Endothelial cell of umbilical vein (primary cell): ENCODE measurements around the gene HNMT. TPM values are rescaled to one million over a fixed set of nuclear protein-coding genes. Genes with fewer than 3 reads are reported as not detected.

ENCODE experiments used
- BruUV-seq: library from RNA; stranded (reverse); fragments of 400-500 nt; replicated peaks from 2 replicates; lab custom pipeline; 2021; lab: Mats Ljungman, UMichigan
- CTCF ChIA-PET: fragments of 300-600, 350-600 bp; sonication (Branson Sonifier 250); formaldehyde crosslinking; loops from one replicate; lab custom pipeline; 2021; ENCODE audit warnings: antibody characterized with exemption, inconsistent platforms; lab: Charles Lee
- POLR2A ChIA-PET: fragments of 300-600, 350-600 bp; sonication (Branson Sonifier 250); formaldehyde crosslinking; loops from one replicate; lab custom pipeline; 2021; ENCODE audit warnings: antibody characterized with exemption, inconsistent platforms; lab: Charles Lee
- DNase-seq: peaks from one replicate; pipeline ENCODE4 v3.0.0-alpha.2; 2011; ENCODE audit warnings: low read depth, low spot score
- FAIRE-seq: peaks from 2 replicates; lab custom pipeline; 2011; peaks lifted over from hg19 to GRCh38; lab: Jason Lieb, UNC
- H2AFZ ChIP-seq: 2 replicates; pipeline ENCODE4 v1.6.0; 2012; ENCODE audit warnings: low read depth, low read length, control low read depth, inconsistent platforms
- H3K27ac ChIP-seq: 2 replicates; pipeline ENCODE4 v1.5.1; 2011; ENCODE audit warnings: low read depth, mild to moderate bottlenecking, control low read depth, low read length, moderate library complexity; ENCODE audit not compliant: insufficient read depth
- H3K27me3 ChIP-seq, 2 experiments: 2 replicates each; pipeline versions ENCODE4 v1.6.0 to v1.6.1; 2011; ENCODE audit warnings: low read length in 2 of 2, mixed read lengths in 1 of 2; ENCODE audit not compliant: control insufficient read depth in 2 of 2, insufficient read depth in 2 of 2
- H3K36me3 ChIP-seq, 2 experiments: 2 replicates in 1 of 2; 3 replicates in 1 of 2; pipeline ENCODE4 v1.5.1; 2011; ENCODE audit warnings: low read length in 2 of 2, mild to moderate bottlenecking in 1 of 2, moderate library complexity in 1 of 2; ENCODE audit not compliant: control insufficient read depth in 2 of 2, insufficient read depth in 2 of 2; ENCODE audit errors: extremely low read depth in 1 of 2
- H3K4me1 ChIP-seq: 3 replicates; pipeline ENCODE4 v1.5.1; 2011; ENCODE audit warnings: mild to moderate bottlenecking, low read length; ENCODE audit not compliant: control insufficient read depth, insufficient read depth; ENCODE audit errors: extremely low read depth
- H3K4me2 ChIP-seq: 2 replicates; pipeline ENCODE4 v1.6.1; 2011; ENCODE audit warnings: low read length, control low read depth, mixed read lengths; ENCODE audit not compliant: insufficient read depth
- H3K4me3 ChIP-seq, 3 experiments: fragments of 200-600 bp in 1 of 3; sonication (generic), shearing (Covaris generic) in 1 of 3; replicated peaks in 1 of 3; 2 replicates each; pipeline ENCODE4 v1.5.1; 2011 to 2016; ENCODE audit warnings: control low read depth in 3 of 3, low read length in 3 of 3, mild to moderate bottlenecking in 2 of 3, inconsistent platforms in 1 of 3, low read depth in 1 of 3, moderate library complexity in 1 of 3; ENCODE audit not compliant: insufficient read depth in 1 of 3
- H3K79me2 ChIP-seq: 2 replicates; pipeline ENCODE4 v1.6.0; 2012; ENCODE audit warnings: low read length, inconsistent platforms; ENCODE audit not compliant: control insufficient read depth, insufficient read depth
- H3K9ac ChIP-seq: replicated peaks from 2 replicates; pipeline ENCODE3; 2011; ENCODE audit warnings: low read length, control low read depth; ENCODE audit not compliant: insufficient read depth; ENCODE audit errors: extremely low read depth
- H3K9me1 ChIP-seq: replicated peaks from 3 replicates; pipeline ENCODE4 v1.6.0; 2011; ENCODE audit warnings: mild to moderate bottlenecking, low read length; ENCODE audit not compliant: control insufficient read depth, insufficient read depth; ENCODE audit errors: extremely low read depth
- H3K9me3 ChIP-seq: replicated peaks from 2 replicates; pipeline ENCODE4 v1.5.1; 2012; ENCODE audit warnings: low read length, inconsistent platforms; ENCODE audit not compliant: control insufficient read depth, insufficient read depth
- H4K20me1 ChIP-seq: replicated peaks from 2 replicates; pipeline ENCODE3; 2011; ENCODE audit warnings: mild to moderate bottlenecking, low read length; ENCODE audit not compliant: control insufficient read depth, insufficient read depth; ENCODE audit errors: extremely low read depth
- EZH2 ChIP-seq: IDR thresholded peaks from 2 replicates; pipeline ENCODE4 v1.6.1; 2012; ENCODE audit warnings: borderline replicate concordance, low read depth, mild to moderate bottlenecking, moderate library complexity, low read length, inconsistent platforms; ENCODE audit not compliant: severe bottlenecking
- FOS ChIP-seq: IDR thresholded peaks from 2 replicates; pipeline ENCODE4 v1.6.1; 2011; ENCODE audit warnings: mild to moderate bottlenecking, low read length, moderate library complexity, borderline replicate concordance; ENCODE audit not compliant: insufficient read depth
- GATA2 ChIP-seq: IDR thresholded peaks from 2 replicates; pipeline ENCODE4 v1.7.0; 2011; ENCODE audit warnings: low read depth, mild to moderate bottlenecking, moderate library complexity, mixed read lengths, low read length; ENCODE audit not compliant: insufficient read length, insufficient read depth
- MYC ChIP-seq: IDR thresholded peaks from one replicate; pipeline ENCODE4 v1.6.1; 2011; ENCODE audit warnings: mild to moderate bottlenecking, low read depth, low read length
- POLR2A ChIP-seq: IDR thresholded peaks from 2 replicates; pipeline ENCODE4 v1.6.1; 2012; ENCODE audit warnings: low read depth, mild to moderate bottlenecking, control low read depth, low read length
- POLR2AphosphoS5 ChIP-seq: IDR thresholded peaks from 2 replicates; pipeline ENCODE4 v1.6.1; 2012; ENCODE audit warnings: low read depth, mild to moderate bottlenecking, control low read depth, low read length, moderate library complexity; ENCODE audit not compliant: insufficient read depth
- dilution Hi-C: fragments of 300-500 bp; cut with MboI; formaldehyde crosslinking; loops from one replicate; pipeline ENCODE4 v1.15.0; 2019; ENCODE audit warnings: low sequenced_read_pairs; ENCODE audit not compliant: extremely low pct_ligation_motif_present
- intact Hi-C: fragments of 100-400 bp; cut with micrococcal nuclease; formaldehyde crosslinking; loops from one replicate; pipeline ENCODE4 v1.10.0; 2022
- polyA plus RNA-seq, 4 experiments: library from polyadenylated mRNA; depleted of rRNA in 3 of 4; stranded (reverse) in 3 of 4; unstranded in 1 of 4; fragments of >200 nt; gene quantifications; 2 replicates each; pipeline versions ENCODE4 v1.2.1 to v1.2.3, GENCODE V29; 2011 to 2012; ENCODE audit warnings: missing spikeins in 1 of 4
- total RNA-seq: library from RNA; stranded (reverse); gene quantifications from 2 replicates; pipeline ENCODE4 v1.2.3, GENCODE V29; 2021
- TF ChIP-seq, protein P1 (sequence below): IDR thresholded peaks from 2 replicates; pipeline ENCODE4 v1.6.1; 2011; ENCODE audit not compliant: insufficient read depth, insufficient read length

HNMT gene
- total and polyA plus RNA-seq, 2 donors (not counting 3 experiments of a cell fraction or from before 2014, with no cell fraction given): 8.6 to 16.9 TPM

DNA sequence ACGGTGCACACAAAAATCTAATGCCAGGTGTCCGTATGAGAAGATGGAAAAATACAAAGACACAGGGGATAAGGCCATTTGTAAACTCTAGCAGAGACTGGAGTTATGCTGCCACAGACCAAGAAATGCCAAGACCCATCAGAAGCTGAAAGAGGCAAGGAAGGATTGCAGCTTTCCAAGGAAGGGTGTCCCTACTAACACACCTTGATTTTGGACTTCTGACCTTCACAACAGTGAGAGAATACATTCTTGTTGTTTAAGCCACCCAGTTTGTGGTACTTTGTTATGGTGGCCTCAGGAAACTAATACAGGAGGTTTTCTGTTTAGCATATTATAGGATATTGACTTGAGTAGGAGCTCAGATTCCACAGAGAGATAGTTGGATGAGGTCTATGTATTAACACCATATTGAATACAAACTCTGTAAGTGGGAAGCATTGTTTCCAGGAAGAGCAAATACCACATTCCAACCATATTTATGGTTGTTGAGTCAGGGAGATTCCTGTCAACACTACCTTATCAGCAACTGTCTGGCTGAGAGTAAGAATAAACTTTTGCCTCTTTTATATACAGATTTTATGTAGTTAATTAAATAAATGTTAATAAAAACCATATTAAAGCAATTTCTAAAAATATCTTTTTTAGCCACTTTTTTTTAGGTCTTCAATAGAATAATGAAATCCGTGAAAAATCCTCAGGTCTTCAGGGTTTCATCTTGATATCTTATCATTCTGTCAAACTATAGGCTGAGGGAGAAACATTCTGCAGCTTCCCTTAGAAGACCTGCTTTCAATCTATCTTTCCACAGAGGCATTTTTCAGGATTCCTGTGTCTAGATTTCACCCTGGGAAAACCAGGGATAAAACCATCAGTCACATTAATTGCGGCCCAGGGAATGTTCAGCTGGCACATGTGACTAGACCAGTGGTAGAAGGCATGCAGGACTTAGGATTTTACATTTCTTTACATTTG, 35.4 kb upstream of the HNMT start:
- Histone ChIP-seq H2AFZ (no peak overlapping the region), H3K27me3 (no peaks in the 10 kb centered on the region), H3K9ac (no peak overlapping the region), H3K9me3 (no peaks in the 10 kb centered on the region), H3K4me1 (peaks cover 5% of the 10 kb centered on the region), H3K36me3 (no peaks in the 10 kb centered on the region), H3K4me3 (no peak overlapping the region), H3K4me2 (no peak overlapping the region), H4K20me1 (no peaks in the 10 kb centered on the region), H3K27ac (peak overlapping the region; percentile 22), H3K9me1 (no peaks in the 10 kb centered on the region), H3K79me2 (no peaks in the 10 kb centered on the region)
- CTCF ChIA-PET: interaction anchor here (0.6 to 1.7 kb wide), 6 partner anchors 12 to 161 kb away, joined by 3 to 4 read pairs (median 3); no protein-coding TSS in a partner anchor
- no TSS peak for BruUV-seq
- peak; percentile 32 for TF ChIP-seq FOS
- TF ChIP-seq MYC: no peak
- TF ChIP-seq GATA2: peak; percentile 33
- FAIRE-seq: peak; percentile 61
- intact Hi-C loops: no loop called here
- peak; percentile 46 for DNase-seq
- POLR2A ChIA-PET: no interaction called here
- dilution Hi-C loops: no loop called here

DNA sequence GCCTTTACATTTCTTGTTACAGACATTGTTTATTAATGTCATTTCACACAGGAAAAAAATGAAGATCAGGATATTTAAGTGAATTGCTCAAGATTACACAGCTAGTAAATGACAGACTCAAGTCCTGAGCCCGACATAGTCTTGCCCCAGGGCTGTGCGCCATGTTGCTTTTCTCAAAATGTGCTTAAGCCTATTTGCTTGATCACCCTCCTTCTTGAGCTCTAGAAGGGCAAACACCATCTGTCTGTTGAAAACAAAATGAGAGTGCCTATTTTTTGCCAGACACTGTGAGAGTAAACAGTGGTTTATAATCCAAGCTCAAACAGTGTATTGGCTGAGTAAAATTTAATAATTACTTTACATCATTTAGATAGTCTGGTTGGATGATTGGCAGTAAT, 34.8 kb upstream of the HNMT start:
- Histone ChIP-seq H3K4me2 (no peak overlapping the region), H4K20me1 (no peaks in the 10 kb centered on the region), H3K36me3 (no peaks in the 10 kb centered on the region), H3K9me3 (no peaks in the 10 kb centered on the region), H3K9me1 (no peaks in the 10 kb centered on the region), H3K27me3 (no peaks in the 10 kb centered on the region), H3K27ac (peak overlapping the region; percentile 22), H3K4me1 (peaks cover 5% of the 10 kb centered on the region), H3K79me2 (no peaks in the 10 kb centered on the region), H3K4me3 (no peak overlapping the region), H3K9ac (no peak overlapping the region), H2AFZ (no peak overlapping the region)
- no TSS peak for BruUV-seq
- POLR2A ChIA-PET: no interaction called here
- dilution Hi-C loops: no loop called here
- FAIRE-seq (no peak), DNase-seq (no peak)
- TF ChIP-seq, protein P1, sequence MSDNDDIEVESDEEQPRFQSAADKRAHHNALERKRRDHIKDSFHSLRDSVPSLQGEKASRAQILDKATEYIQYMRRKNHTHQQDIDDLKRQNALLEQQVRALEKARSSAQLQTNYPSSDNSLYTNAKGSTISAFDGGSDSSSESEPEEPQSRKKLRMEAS: no peak
- TF ChIP-seq POLR2AphosphoS5 (no peak), EZH2 (no peak), POLR2A (no peak), GATA2 (no peak), MYC (no peak)
- CTCF ChIA-PET: interaction anchor here (1.1 to 1.7 kb wide), 4 partner anchors 29 to 161 kb away, joined by 3 to 4 read pairs (median 3); no protein-coding TSS in a partner anchor
- intact Hi-C loops: no loop called here
